ENCODE data around the gene ZNF747. TPM values are rescaled to one million over a fixed set of nuclear protein-coding genes. Genes with fewer than 3 reads are reported as not detected.

Gene ZNF747
- total RNA-seq (10 to 100 TPM in 1 of 2 donors, 1 to 10 TPM in 1; 8.8 to 13.1 TPM), polyA plus RNA-seq (ENCODE audit: insufficient read length in 2 of 2) (10 to 100 TPM in 1 of 2 donors, 1 to 10 TPM in 1; 9.2 to 10.6 TPM)
- long read RNA-seq, donor 1, partial matches to known transcripts, result 0 of 1 reads
- long read RNA-seq, donor 1, other reads (novel, unspliced or antisense), result 0 of 1 reads
- long read RNA-seq, donor 2, result 0 reads
- long read RNA-seq, donor 3, partial matches to known transcripts, result 0 of 3 reads
- long read RNA-seq, donor 3, other reads (novel, unspliced or antisense), result 0 of 3 reads
- long read RNA-seq, donor 4, partial matches to known transcripts, result 0 of 3 reads
- long read RNA-seq, donor 4, other reads (novel, unspliced or antisense), result 0 of 3 reads

DNA sequence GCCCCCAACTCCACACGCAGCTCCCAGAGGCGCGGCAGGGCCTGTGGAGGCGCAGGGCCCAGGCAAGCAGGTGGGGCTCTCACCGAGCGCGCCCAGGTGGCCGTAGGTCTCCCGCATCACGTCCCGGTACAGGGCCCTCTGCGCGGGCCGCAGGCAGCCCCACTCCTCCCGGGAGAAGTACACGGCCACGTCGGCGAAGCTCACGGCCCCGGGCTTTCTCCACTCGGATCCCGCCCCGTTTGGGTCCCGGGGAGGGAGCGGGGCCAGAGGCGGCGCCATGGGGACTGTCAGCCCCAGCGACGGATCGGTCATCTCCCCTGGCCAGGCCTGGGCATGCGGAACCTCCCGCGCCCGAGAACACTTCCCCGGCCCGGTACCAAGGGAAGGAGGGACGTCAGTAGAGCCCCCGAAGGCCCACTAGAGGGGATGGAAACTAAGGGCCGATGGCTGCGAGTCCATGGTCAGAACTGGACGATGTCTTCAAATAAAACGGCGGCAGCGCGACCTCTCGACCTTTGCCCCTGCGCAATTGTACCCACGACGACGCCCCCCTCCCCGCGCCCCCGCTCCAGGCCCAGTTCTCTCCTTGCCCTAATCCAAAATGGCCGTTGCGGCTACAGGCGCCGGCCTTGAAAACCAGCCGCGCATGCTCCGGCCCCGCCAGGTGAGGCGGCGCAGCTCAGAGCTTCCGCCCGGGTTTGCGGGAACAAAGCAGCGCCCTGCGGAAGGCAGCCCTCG, at the start of gene ZNF747:
TSS of gene ZNF747 (minus strand) at position 491 of the 738 bp plus-strand sequence. CDS start at position 312, 179 bp downstream.
- Histone ChIP-seq H3K9me3 (ENCODE audit: control insufficient read depth, insufficient read depth, low read length) (no peaks in the 10 kb centered on the region), H3K4me3 (ENCODE audit: low read depth, low read length) (peak within 1 kb of the TSS; percentile 92), H3K27me3 (ENCODE audit: control insufficient read depth, insufficient read depth, low read length) (no peaks in the 10 kb centered on the region), H3K27ac (ENCODE audit: low read depth, low read length) (peak within 1 kb of the TSS; percentile 94), H3K4me1 (ENCODE audit: control insufficient read depth, insufficient read depth, low read length) (peaks cover 21% of the 10 kb centered on the region), H3K36me3 (ENCODE audit: control insufficient read depth, insufficient read depth, low read length) (peaks cover 36% of the 10 kb centered on the region)
- DNase-seq (ENCODE audit: low read depth in 4 of 6, low spot score in 6 of 6), result peak; percentile 87 to 98 (median 92)
- WGBS (ENCODE audit: insufficient coverage), result under 1% methylated on average over 70 of the region's 70 CpGs

DNA sequence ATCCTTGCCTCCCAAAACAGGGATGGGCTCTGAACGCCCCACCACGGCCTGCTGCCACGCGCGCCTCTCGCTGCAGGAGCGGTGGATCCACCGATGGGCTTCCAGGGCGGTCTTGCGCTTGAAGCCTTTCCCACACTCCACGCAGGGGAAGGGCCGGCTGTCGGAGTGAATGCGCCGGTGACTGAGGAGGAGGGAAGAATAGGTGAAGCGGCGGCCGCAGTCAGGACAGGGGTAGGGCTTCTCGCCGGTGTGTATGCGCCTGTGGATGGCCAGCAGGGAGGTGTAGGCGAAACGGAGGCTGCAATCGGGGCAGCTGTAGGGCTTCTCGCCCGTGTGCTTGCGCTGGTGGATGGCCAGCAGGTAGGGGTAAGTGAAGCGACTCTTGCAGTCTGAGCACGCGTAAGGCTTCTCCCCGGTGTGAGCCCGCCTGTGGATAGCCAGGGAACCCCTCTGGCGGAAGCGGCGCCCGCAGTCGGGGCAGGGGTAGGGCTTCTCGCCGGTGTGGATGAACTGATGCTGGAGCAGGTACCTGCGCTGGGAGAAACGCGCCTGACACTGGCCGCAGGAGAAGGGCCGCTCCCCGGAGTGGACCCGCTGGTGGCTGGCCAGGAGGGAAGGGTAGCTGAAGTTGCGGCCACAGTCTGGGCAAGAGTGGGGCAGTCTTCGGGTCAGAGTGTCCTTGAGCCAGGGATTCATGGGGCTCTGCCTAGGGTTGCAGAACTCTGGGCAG, 48.1 kb upstream of the ZNF747 start:
- Histone ChIP-seq H3K9me3 (ENCODE audit: control insufficient read depth, insufficient read depth, low read length) (no peaks in the 10 kb centered on the region), H3K4me1 (ENCODE audit: control insufficient read depth, insufficient read depth, low read length) (peaks cover 31% of the 10 kb centered on the region), H3K36me3 (ENCODE audit: control insufficient read depth, insufficient read depth, low read length) (peaks cover 49% of the 10 kb centered on the region), H3K27ac (ENCODE audit: low read depth, low read length) (no peak overlapping the region), H3K27me3 (ENCODE audit: control insufficient read depth, insufficient read depth, low read length) (no peaks in the 10 kb centered on the region), H3K4me3 (ENCODE audit: low read depth, low read length) (no peak overlapping the region)
- 96% methylated on average over 48 of the region's 48 CpGs for WGBS (ENCODE audit: insufficient coverage)
- no peak for DNase-seq (ENCODE audit: low read depth in 4 of 6, low spot score in 6 of 6)

DNA sequence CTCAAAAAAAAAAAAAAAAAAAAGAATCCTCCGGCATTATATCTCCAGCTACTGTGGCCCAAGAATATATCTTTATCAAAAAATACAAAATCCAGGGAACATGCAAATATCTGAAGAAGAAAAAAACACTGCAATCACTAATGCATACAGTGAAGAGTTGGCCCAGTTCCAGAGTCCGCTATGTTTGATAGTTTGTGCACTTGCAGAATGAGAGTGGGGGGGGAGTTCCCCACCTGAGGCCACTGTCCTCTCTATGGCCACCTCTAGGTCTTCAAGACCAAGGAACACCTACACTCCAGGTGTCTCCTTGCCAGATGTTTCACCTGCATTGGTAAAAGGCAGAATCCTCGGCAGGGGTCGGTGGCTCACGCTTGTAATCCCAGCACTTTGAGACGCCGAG, 46.8 kb upstream of the ZNF747 start:
- Histone ChIP-seq H3K9me3 (ENCODE audit: control insufficient read depth, insufficient read depth, low read length) (no peaks in the 10 kb centered on the region), H3K4me3 (ENCODE audit: low read depth, low read length) (no peak overlapping the region), H3K4me1 (ENCODE audit: control insufficient read depth, insufficient read depth, low read length) (peaks cover 28% of the 10 kb centered on the region), H3K27me3 (ENCODE audit: control insufficient read depth, insufficient read depth, low read length) (no peaks in the 10 kb centered on the region), H3K27ac (ENCODE audit: low read depth, low read length) (no peak overlapping the region), H3K36me3 (ENCODE audit: control insufficient read depth, insufficient read depth, low read length) (peaks cover 58% of the 10 kb centered on the region)
- no peak for DNase-seq (ENCODE audit: low read depth in 4 of 6, low spot score in 6 of 6)
- WGBS (ENCODE audit: insufficient coverage), result 86% methylated on average over 4 of the region's 7 CpGs

DNA sequence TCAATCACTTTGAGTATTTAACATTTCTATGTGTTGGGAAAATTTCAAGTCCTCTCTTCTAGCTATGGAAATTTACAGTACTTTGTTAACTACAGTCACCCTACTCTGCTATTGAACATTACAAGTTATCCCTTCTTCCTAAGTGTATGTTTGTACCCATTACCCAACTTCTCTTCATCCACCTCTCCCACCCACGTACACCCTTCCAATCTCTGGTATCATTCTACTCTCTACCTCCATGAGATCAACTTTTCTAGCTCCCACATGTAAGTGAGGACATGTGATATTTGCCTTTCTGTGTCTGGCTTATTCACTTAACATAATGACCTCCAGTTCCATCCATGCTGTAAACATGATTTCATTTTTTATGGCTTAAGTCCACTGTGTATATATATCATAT, 40.0 kb upstream of the ZNF747 start:
- no peaks in the 10 kb centered on the region for H3K9me3 ChIP-seq (ENCODE audit: control insufficient read depth, insufficient read depth, low read length)
- DNase-seq (ENCODE audit: low read depth in 4 of 6, low spot score in 6 of 6), result no peak
- no CpG with 5 or more reads among the region's 1 CpG for WGBS (ENCODE audit: insufficient coverage)

DNA sequence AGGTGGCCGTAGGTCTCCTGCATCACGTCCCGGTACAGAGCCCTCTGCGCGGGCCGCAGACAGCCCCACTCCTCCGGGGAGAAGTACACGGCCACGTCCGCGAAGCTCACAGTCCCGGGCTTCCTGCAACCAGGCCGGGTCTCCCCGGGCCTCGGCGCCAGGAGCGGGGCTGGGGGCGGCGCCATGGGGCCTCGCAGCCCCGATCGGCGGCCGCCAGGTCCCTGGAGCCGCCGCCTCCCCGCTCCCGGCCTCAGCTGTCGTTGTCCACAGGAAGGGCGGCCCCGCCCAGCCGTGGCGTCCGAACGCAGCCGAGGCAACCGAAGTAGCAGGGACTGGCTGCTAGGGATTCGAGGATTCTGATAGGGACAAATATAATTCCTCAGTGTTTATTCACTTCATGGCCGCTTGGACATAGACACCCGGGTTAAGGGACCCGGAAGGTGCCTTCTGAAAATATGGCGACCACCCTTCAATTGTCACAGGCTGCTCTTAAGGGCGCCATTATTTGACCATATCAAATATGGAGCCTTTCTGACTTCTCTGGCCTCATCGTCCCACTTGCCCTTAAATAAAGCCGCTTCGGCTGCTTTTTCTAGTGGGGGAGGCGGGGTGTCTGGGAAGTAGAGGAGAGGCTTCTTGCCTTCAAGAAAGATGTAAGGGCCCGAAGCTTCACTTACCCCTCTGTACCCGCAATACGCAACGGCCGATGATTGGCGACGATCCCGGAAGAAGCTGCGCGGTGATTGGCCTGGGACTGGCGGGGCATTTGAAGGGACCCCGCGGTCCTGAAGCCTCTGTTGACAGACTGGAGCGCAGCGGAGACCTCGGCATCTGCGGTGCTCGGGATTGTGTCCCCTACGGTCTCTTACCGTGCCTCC, 37.0 kb upstream of the ZNF747 start, which contains the start of gene ZNF688:
TSS of gene ZNF688 (minus strand) at position 270 of the 878 bp plus-strand sequence. CDS start at position 185, 85 bp downstream.
- Histone ChIP-seq H3K4me1 (ENCODE audit: control insufficient read depth, insufficient read depth, low read length) (peaks cover 26% of the 10 kb centered on the region), H3K9me3 (ENCODE audit: control insufficient read depth, insufficient read depth, low read length) (no peaks in the 10 kb centered on the region), H3K36me3 (ENCODE audit: control insufficient read depth, insufficient read depth, low read length) (peaks cover 29% of the 10 kb centered on the region), H3K27ac (ENCODE audit: low read depth, low read length) (peak within 1 kb of the TSS; percentile 98), H3K4me3 (ENCODE audit: low read depth, low read length) (peak within 1 kb of the TSS; percentile 78), H3K27me3 (ENCODE audit: control insufficient read depth, insufficient read depth, low read length) (no peaks in the 10 kb centered on the region)
- WGBS (ENCODE audit: insufficient coverage), result 0% methylated on average over 62 of the region's 67 CpGs
- peak; percentile 95 to 100 (median 98) for DNase-seq (ENCODE audit: low read depth in 4 of 6, low spot score in 6 of 6)

More for the DNA sequence above, 40.0 kb upstream of the ZNF747 start:
- H3K27ac ChIP-seq (ENCODE audit: low read depth, low read length), result no peak overlapping the region
- no peak overlapping the region for H3K4me3 ChIP-seq (ENCODE audit: low read depth, low read length)
- peaks cover 25% of the 10 kb centered on the region for H3K4me1 ChIP-seq (ENCODE audit: control insufficient read depth, insufficient read depth, low read length)
- H3K36me3 ChIP-seq (ENCODE audit: control insufficient read depth, insufficient read depth, low read length), result peaks cover 40% of the 10 kb centered on the region
- H3K27me3 ChIP-seq (ENCODE audit: control insufficient read depth, insufficient read depth, low read length), result no peaks in the 10 kb centered on the region

DNA sequence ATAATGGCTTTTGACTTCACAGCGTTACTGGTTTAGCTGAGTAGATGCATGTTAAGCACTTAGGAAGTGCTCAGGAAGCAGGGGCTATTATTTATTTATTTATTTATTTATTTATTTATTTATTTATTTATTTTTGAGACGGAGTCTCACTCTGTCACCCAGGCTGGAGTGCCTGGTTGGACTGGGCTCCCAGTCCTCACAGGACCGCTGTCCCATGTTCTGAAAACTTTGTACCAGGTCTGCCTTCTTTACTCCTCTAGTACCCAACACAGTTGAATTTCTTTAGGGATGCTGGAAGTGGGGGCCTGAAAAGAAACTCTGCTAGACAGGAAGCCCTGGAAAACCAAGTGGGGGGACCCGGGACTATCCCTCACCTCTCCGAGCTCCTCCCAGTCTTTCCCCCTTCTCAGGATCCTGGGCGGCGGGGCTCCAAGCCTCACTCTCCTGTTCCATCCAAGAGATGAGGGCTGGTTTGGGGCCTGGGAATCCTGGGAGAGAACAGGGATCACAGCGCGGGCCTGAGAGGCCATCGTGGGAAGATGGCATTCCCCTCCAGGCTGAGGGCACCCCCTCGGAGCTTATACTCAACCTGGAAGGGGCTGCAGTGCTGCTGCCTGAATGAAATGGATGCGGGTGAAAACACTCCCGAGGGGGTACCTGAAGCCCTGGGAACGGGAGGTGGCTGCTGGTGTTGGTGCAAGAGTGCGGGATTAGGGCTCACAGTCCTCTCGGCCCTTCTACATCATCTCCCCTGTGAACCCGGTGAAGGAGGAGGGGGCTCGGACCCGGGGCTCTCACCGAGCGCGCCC, 36.2 kb upstream of the ZNF747 start:
- DNase-seq (ENCODE audit: low read depth in 4 of 6, low spot score in 6 of 6), result peak in 4 of 6 donors; percentile 12 to 72 (median 18)
- peak overlapping the region; percentile 98 for H3K27ac ChIP-seq (ENCODE audit: low read depth, low read length)
- no peaks in the 10 kb centered on the region for H3K27me3 ChIP-seq (ENCODE audit: control insufficient read depth, insufficient read depth, low read length)
- H3K4me3 ChIP-seq (ENCODE audit: low read depth, low read length), result peak overlapping the region; percentile 78
- H3K9me3 ChIP-seq (ENCODE audit: control insufficient read depth, insufficient read depth, low read length), result no peaks in the 10 kb centered on the region
- H3K36me3 ChIP-seq (ENCODE audit: control insufficient read depth, insufficient read depth, low read length), result peaks cover 21% of the 10 kb centered on the region
- peaks cover 26% of the 10 kb centered on the region for H3K4me1 ChIP-seq (ENCODE audit: control insufficient read depth, insufficient read depth, low read length)
- under 1% methylated on average over 15 of the region's 22 CpGs for WGBS (ENCODE audit: insufficient coverage)

DNA sequence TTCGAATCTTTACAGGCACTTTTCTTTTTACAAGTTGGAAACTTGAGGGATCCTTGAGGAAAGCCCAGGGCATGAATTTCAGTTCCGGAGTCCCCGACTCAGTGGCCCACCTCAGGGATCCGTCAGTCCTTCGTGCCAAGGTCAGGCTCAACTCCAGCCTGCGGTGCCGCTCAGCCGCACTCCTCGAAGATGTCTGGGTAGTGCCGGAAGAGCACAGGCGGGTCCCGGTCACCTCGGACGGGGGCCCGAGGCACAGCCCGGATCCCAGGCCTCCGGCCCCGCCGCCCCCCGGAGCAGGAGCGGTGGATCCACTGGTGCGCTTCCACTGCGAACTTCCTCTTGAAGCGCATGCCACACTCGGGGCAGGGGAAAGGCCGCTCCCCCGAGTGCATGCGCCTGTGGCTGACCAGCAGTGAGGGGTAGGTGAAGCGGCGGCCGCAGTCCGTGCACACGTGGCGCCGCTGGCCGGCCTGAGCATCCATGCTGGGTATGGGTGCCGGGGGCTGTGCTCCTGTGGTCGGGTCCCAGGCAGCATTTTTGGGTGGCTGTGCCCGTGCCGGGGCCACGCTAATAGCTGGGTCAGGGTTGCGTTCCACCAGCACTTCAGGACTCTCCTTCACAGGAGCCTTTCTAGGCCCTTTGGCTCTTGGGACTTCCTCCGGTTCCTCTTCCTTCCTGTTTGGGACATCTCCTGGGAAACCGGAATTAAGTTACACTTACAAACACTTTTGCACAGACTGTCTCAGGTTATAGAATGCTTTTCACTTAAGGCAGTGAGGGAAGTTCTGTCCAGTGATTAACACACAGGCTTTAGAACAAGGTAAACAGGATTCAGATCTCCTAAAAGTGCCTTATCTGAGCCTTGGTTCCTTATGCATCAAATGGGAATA, 35.3 kb upstream of the ZNF747 start:
- no peak for DNase-seq (ENCODE audit: low read depth in 4 of 6, low spot score in 6 of 6)
- H3K27ac ChIP-seq (ENCODE audit: low read depth, low read length), result peak overlapping the region; percentile 98
- H3K4me1 ChIP-seq (ENCODE audit: control insufficient read depth, insufficient read depth, low read length), result peaks cover 26% of the 10 kb centered on the region
- 90% methylated on average over 42 of the region's 44 CpGs for WGBS (ENCODE audit: insufficient coverage)
- H3K27me3 ChIP-seq (ENCODE audit: control insufficient read depth, insufficient read depth, low read length), result no peaks in the 10 kb centered on the region
- H3K9me3 ChIP-seq (ENCODE audit: control insufficient read depth, insufficient read depth, low read length), result no peaks in the 10 kb centered on the region
- no peak overlapping the region for H3K4me3 ChIP-seq (ENCODE audit: low read depth, low read length)
- H3K36me3 ChIP-seq (ENCODE audit: control insufficient read depth, insufficient read depth, low read length), result peaks cover 18% of the 10 kb centered on the region

DNA sequence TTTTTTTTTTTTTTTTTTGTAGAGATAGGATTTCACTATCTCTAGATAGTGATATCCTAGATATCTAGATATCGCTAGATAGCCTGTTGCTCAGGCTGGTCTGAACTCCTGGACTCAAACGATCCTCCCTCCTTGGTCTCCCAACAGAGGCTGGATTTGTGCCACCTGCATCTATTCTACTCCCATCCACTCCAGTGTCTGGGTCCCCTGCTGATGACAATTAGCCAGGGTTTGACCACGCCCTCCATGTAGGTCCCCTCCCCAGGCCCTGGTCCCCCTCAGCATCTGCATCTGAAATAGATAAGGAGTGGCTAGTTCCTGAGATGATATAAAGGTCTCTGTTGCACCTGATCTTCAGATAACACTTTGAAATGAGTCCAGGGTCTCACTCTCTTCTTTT, 34.6 kb upstream of the ZNF747 start:
- H3K9me3 ChIP-seq (ENCODE audit: control insufficient read depth, insufficient read depth, low read length), result no peaks in the 10 kb centered on the region
- peaks cover 26% of the 10 kb centered on the region for H3K4me1 ChIP-seq (ENCODE audit: control insufficient read depth, insufficient read depth, low read length)
- 83% methylated on average over 2 of the region's 3 CpGs for WGBS (ENCODE audit: insufficient coverage)
- no peaks in the 10 kb centered on the region for H3K27me3 ChIP-seq (ENCODE audit: control insufficient read depth, insufficient read depth, low read length)
- no peak for DNase-seq (ENCODE audit: low read depth in 4 of 6, low spot score in 6 of 6)
- peaks cover 18% of the 10 kb centered on the region for H3K36me3 ChIP-seq (ENCODE audit: control insufficient read depth, insufficient read depth, low read length)
- H3K27ac ChIP-seq (ENCODE audit: low read depth, low read length), result no peak overlapping the region
- no peak overlapping the region for H3K4me3 ChIP-seq (ENCODE audit: low read depth, low read length)

Data from spinal cord (tissue), 10 donors.